ENCODE data around the gene CHADL. TPM values are rescaled to one million over a fixed set of nuclear protein-coding genes. Genes with fewer than 3 reads are reported as not detected.

CHADL gene
- total and polyA plus RNA-seq, 2 of the 4 experiments (the other 2 are of a cell fraction): 0.18 to 0.53 TPM

- Histone ChIP-seq H2AK9ac (replicated peaks; ENCODE audit: low read depth, low read length, poor library complexity) (no peak overlapping the region), H3K27me3 (ENCODE audit: control insufficient read depth, insufficient read depth, low read length) (no peaks in the 10 kb centered on the region), H3K9me3 (ENCODE audit: control insufficient read depth, insufficient read depth, low read length) (no peaks in the 10 kb centered on the region), H2BK120ac (ENCODE audit: low read depth, low read length) (no peak overlapping the region), H4K8ac (ENCODE audit: low read depth in 2 of 2, low read length in 2 of 2) (no peak overlapping the region), H2BK20ac (ENCODE audit: low read depth, low read length) (no peak overlapping the region), H3K9ac (ENCODE audit: low read depth, low read length) (no peak overlapping the region), H2BK5ac (ENCODE audit: low read depth, low read length, poor library complexity, severe bottlenecking) (no peak overlapping the region), H3K79me1 (ENCODE audit: low read depth in 1 of 2, low read length in 2 of 2) (peaks cover 18 to 52% of the 10 kb centered on the region in 2 experiments), H3K23ac (ENCODE audit: low read depth, low read length) (no peak overlapping the region), H3K18ac (ENCODE audit: low read depth, low read length) (no peak overlapping the region), H2AFZ (replicated peaks; ENCODE audit: low read length, poor library complexity) (no peak overlapping the region), H3K36me3 (ENCODE audit: control insufficient read depth, insufficient read depth, low read length) (peaks cover 76% of the 10 kb centered on the region), H3K4me1 (ENCODE audit: control insufficient read depth, insufficient read depth, low read length) (peaks cover 2% of the 10 kb centered on the region; the same call in 1 of the 2 replicates), H3K56ac (ENCODE audit: extremely low read depth, insufficient read depth, low read length) (no peak overlapping the region), H2AK5ac (ENCODE audit: low read depth, low read length) (no peak overlapping the region), H3K4me2 (ENCODE audit: low read depth, low read length) (no peak overlapping the region), H3K14ac (replicated peaks; ENCODE audit: low read depth, low read length) (no peak overlapping the region), H4K5ac (ENCODE audit: low read depth, low read length) (no peak overlapping the region), H2BK15ac (ENCODE audit: low read depth, low read length) (no peak overlapping the region), H4K20me1 (ENCODE audit: insufficient read depth, low read length) (peaks cover 16% of the 10 kb centered on the region), H3K4ac (ENCODE audit: low read depth, low read length) (no peak overlapping the region), H3K27ac (ENCODE audit: insufficient read depth, low read length) (no peak overlapping the region), H3K9me1 (ENCODE audit: insufficient read depth, low read length) (peaks cover 4% of the 10 kb centered on the region), H4K91ac (ENCODE audit: insufficient read depth, low read depth, low read length) (no peak overlapping the region), H3K4me3 (ENCODE audit: insufficient read depth, low read depth, low read length) (no peak overlapping the region)
- DNase-seq: no peak
- no TSS peak for BruUV-seq (replicated peaks)
- no peak for ATAC-seq (ENCODE audit: low read depth)
- TF ChIP-seq RFX5 (IDR thresholded peaks at IDR 0.05; ENCODE audit: low read depth, low read length) (no peak), USF2 (IDR thresholded peaks at IDR 0.05; ENCODE audit: low read depth, low read length) (no peak)
- intact Hi-C loops (cut with micrococcal nuclease) (no loop called here), dilution Hi-C loops (cut with HindIII; ENCODE audit: low sequenced_read_pairs, unreplicated experiment) (no loop called here), in situ Hi-C loops (cut with MboI; ENCODE audit: low sequenced_read_pairs) (no loop called here)
- 100% methylated on average over 3 of the region's 15 CpGs; no CpG with 5 or more reads in 1 of the 2 experiments for WGBS, 2 experiments (ENCODE audit: extremely low coverage in 2 of 2, insufficient read length in 1 of 2)
- POLR2A ChIA-PET (ENCODE audit: unreplicated experiment): no interaction called here
- CTCF ChIA-PET: no interaction called here
These were observed 7.6 kb upstream of the CHADL start for GRCh38 chr22:41248314-41248713.

Data from IMR-90 (cell line).